Lower leg skin (tissue), 4 donors: ENCODE measurements around the gene SLC41A2. TPM values are rescaled to one million over a fixed set of nuclear protein-coding genes. Genes with fewer than 3 reads are reported as not detected.
"Not testable (repeated sequence)": the region's sequence is repeated elsewhere in the genome, so short reads cannot be mapped to it uniquely, and the experiment has no call there.

Source experiments
- DNase-seq, 2 donors: peaks; one replicate each; pipeline ENCODE4 v3.0.0-alpha.2; 2019; ENCODE audit warnings: low spot score in 2 of 2
- H3K4me3 ChIP-seq: fragments of 200-600 bp; sonication (generic); 2 replicates; pipeline ENCODE4 v1.5.1; 2017; ENCODE audit warnings: mild to moderate bottlenecking, low read depth; ENCODE audit not compliant: poor library complexity, severe bottlenecking
- CTCF ChIP-seq, 3 donors: fragments of 450-650 bp; IDR thresholded peaks; one replicate each; pipeline ENCODE4 v1.5.1; 2016; ENCODE audit warnings: antibody characterized with exemption in 3 of 3, mild to moderate bottlenecking in 3 of 3, moderate library complexity in 2 of 3
- POLR2A ChIP-seq, 2 donors: fragments of 450-650 bp; IDR thresholded peaks; one replicate each; pipeline ENCODE4 v1.6.1; 2016 to 2017; ENCODE audit warnings: antibody characterized with exemption in 2 of 2, mild to moderate bottlenecking in 1 of 2, moderate library complexity in 1 of 2
- WGBS, 2 donors: methylation state at CpG; one replicate each; pipeline ENCODE4 v1.1.5; 2018; 5-methylcytosine and 5-hydroxymethylcytosine counted together
- intact Hi-C: fragments of 100-400 bp; cut with DNase I; formaldehyde crosslinking; loops from one replicate; pipeline ENCODE4 v1.15.0; 2023; ENCODE audit warnings: low total_unique reads
- total RNA-seq, 4 donors: library from RNA; depleted of rRNA; stranded (reverse); fragments of >200 nt; gene quantifications; one replicate each; pipeline ENCODE4 v1.1.0, GENCODE V29; 2016

Gene SLC41A2
- total RNA-seq, 4 donors from 2014 or later: 1.8 to 6.7 (median 4.5) TPM

- intact Hi-C loops: no loop called here
- no peak for DNase-seq
- WGBS, 2 donors: 65 to 71% methylated on average over 2 of the region's 2 CpGs
- TF ChIP-seq CTCF (IDR thresholded peaks at IDR 0.05): no peak
- no peak for TF ChIP-seq POLR2A (IDR thresholded peaks at IDR 0.05)
- no peak overlapping the region for H3K4me3 ChIP-seq
Measured at GRCh38 chr12:104953323-104953722, 4.8 kb downstream of the SLC41A2 start.

- WGBS, 2 donors: 84 to 91% methylated on average over 3 of the region's 3 CpGs
- H3K4me3 ChIP-seq: no peak overlapping the region
- intact Hi-C loops: no loop called here
- TF ChIP-seq POLR2A (IDR thresholded peaks at IDR 0.05): no peak
- no peak for TF ChIP-seq CTCF (IDR thresholded peaks at IDR 0.05)
- DNase-seq: no peak
Measured at GRCh38 chr12:104952816-104953215, 5.3 kb downstream of the SLC41A2 start.

- intact Hi-C loops: no loop called here
- no peak for DNase-seq
- H3K4me3 ChIP-seq: no peak overlapping the region
- WGBS, 2 donors: 88% methylated on average over 5 of the region's 5 CpGs
- TF ChIP-seq CTCF (IDR thresholded peaks at IDR 0.05) (no peak), POLR2A (IDR thresholded peaks at IDR 0.05) (no peak)
Measured at GRCh38 chr12:104951759-104952509, 6.2 kb downstream of the SLC41A2 start.

GRCh38 chr12:104948716-104949115, 9.4 kb downstream of the SLC41A2 start:
- DNase-seq, intact Hi-C loops, H3K4me3 ChIP-seq: not testable (repeated sequence)
- 92 to 94% methylated on average over 4 of the region's 4 CpGs for WGBS, 2 donors

GRCh38 chr12:104944252-104944651, 13.8 kb downstream of the SLC41A2 start:
- no peak overlapping the region for H3K4me3 ChIP-seq
- no peak for DNase-seq
- intact Hi-C loops: no loop called here
- TF ChIP-seq POLR2A (IDR thresholded peaks at IDR 0.05): no peak
- TF ChIP-seq CTCF (IDR thresholded peaks at IDR 0.05): no peak
- 87 to 92% methylated on average over 3 of the region's 3 CpGs for WGBS, 2 donors

- DNase-seq, intact Hi-C loops, H3K4me3 ChIP-seq: not testable (repeated sequence)
- 92 to 97% methylated on average over 8 of the region's 8 CpGs for WGBS, 2 donors
Measured at GRCh38 chr12:104943401-104943800, 14.7 kb downstream of the SLC41A2 start.

GRCh38 chr12:104942075-104942474, 16.0 kb downstream of the SLC41A2 start:
- WGBS, 2 donors: 91 to 95% methylated on average over 4 of the region's 4 CpGs
- intact Hi-C loops: no loop called here
- no peak for DNase-seq

More at GRCh38 chr12:104942075-104942474, 16.0 kb downstream of the SLC41A2 start:
- TF ChIP-seq CTCF (IDR thresholded peaks at IDR 0.05): no peak
- no peak for TF ChIP-seq POLR2A (IDR thresholded peaks at IDR 0.05)
- H3K4me3 ChIP-seq: no peak overlapping the region
